Esophagus (tissue), 2 donors: Measurements from ENCODE around the gene MPP3. TPM values are rescaled to one million over a fixed set of nuclear protein-coding genes. Genes with fewer than 3 reads are reported as not detected.

ENCODE experiments used
- H3K27ac ChIP-seq, 2 donors: one replicate each; pipeline ENCODE4 v1.5.1; 2013; ENCODE audit warnings: low read depth in 2 of 2, mild to moderate bottlenecking in 2 of 2, inconsistent platforms in 1 of 2, low read length in 1 of 2, moderate library complexity in 1 of 2
- H3K27me3 ChIP-seq, 2 donors: one replicate each; pipeline ENCODE4 v1.6.1; 2013; ENCODE audit warnings: low read length in 2 of 2, control low read depth in 1 of 2, mild to moderate bottlenecking in 1 of 2; ENCODE audit not compliant: insufficient read depth in 2 of 2, control insufficient read depth in 1 of 2
- H3K36me3 ChIP-seq, 2 donors: one replicate each; pipeline ENCODE4 v1.6.1; 2013; ENCODE audit warnings: low read length in 1 of 2; ENCODE audit not compliant: control insufficient read depth in 2 of 2, insufficient read depth in 2 of 2
- H3K4me1 ChIP-seq, 2 donors: one replicate each; pipeline ENCODE4 v1.6.1; 2013; ENCODE audit warnings: low read length in 1 of 2; ENCODE audit not compliant: control insufficient read depth in 2 of 2, insufficient read depth in 2 of 2
- H3K4me3 ChIP-seq, 2 donors: one replicate each; pipeline ENCODE4 v1.5.1; 2013; ENCODE audit warnings: low read length in 2 of 2, mild to moderate bottlenecking in 2 of 2, low read depth in 1 of 2, moderate library complexity in 1 of 2
- H3K9me3 ChIP-seq, 2 donors: one replicate each; pipeline ENCODE4 v1.6.1; 2013; ENCODE audit warnings: mild to moderate bottlenecking in 2 of 2, low read depth in 1 of 2, low read length in 1 of 2, moderate library complexity in 1 of 2; ENCODE audit not compliant: control insufficient read depth in 2 of 2, insufficient read depth in 1 of 2
- WGBS, 2 donors: extraction: QIAGEN DNeasy Blood & Tissue Kit; methylation state at CpG; one replicate each; pipeline ENCODE4 v1.1.7; 2013; 5-methylcytosine and 5-hydroxymethylcytosine counted together
- polyA plus RNA-seq, 2 donors: library from polyadenylated mRNA; stranded (reverse); fragments of 200-250 nt; gene quantifications; one replicate each; pipeline ENCODE4 v1.2.3, GENCODE V29; 2013
- donor health status: healthy with polysubstance abuse.
- donor health status: Bipolar disorder and iron deficiency.

Gene MPP3
- 1 to 10 TPM; 5.6 to 9.6 TPM for polyA plus RNA-seq

- H3K27me3 ChIP-seq: no peaks in the 10 kb centered on the region
- 2% methylated on average over 38 to 86 of the region's 87 CpGs for WGBS, 2 donors
- H3K9me3 ChIP-seq: no peaks in the 10 kb centered on the region
- peaks cover 3 to 9% of the 10 kb centered on the region in 2 donors for H3K36me3 ChIP-seq
- peaks cover 0 to 5% of the 10 kb centered on the region in 2 donors for H3K4me1 ChIP-seq
- peak within 1 kb of the TSS; percentile 56 to 61 for H3K4me3 ChIP-seq
- H3K27ac ChIP-seq: peak within 1 kb of the TSS; percentile 18 to 27
Observed at GRCh38 chr17:43832976-43833829, at the start of gene MPP3. Gene MPP3 (minus strand): TSS chr17:43833146. CDS start chr17:43831906, 1,240 bp downstream.

GRCh38 chr17:43881758-43882505, 49.0 kb upstream of the MPP3 start:
- no peak overlapping the region for H3K4me3 ChIP-seq
- 92 to 94% methylated on average over 27 of the region's 27 CpGs for WGBS, 2 donors
- H3K4me1 ChIP-seq: peaks cover 2 to 5% of the 10 kb centered on the region in 2 donors
- H3K9me3 ChIP-seq: no peaks in the 10 kb centered on the region
- H3K27ac ChIP-seq: no peak overlapping the region
- H3K36me3 ChIP-seq: no peaks in the 10 kb centered on the region
- H3K27me3 ChIP-seq: no peaks in the 10 kb centered on the region

- H3K4me1 ChIP-seq: peaks cover 2 to 5% of the 10 kb centered on the region in 2 donors
- no peaks in the 10 kb centered on the region for H3K9me3 ChIP-seq
- no peak overlapping the region for H3K27ac ChIP-seq
- no peaks in the 10 kb centered on the region for H3K36me3 ChIP-seq
- H3K4me3 ChIP-seq: no peak overlapping the region
- WGBS, 2 donors: 90 to 91% methylated on average over 12 of the region's 12 CpGs
- no peaks in the 10 kb centered on the region for H3K27me3 ChIP-seq
Observed at GRCh38 chr17:43881181-43881580, 48.2 kb upstream of the MPP3 start.

- H3K4me1 ChIP-seq: peaks cover 2 to 5% of the 10 kb centered on the region in 2 donors
- H3K27ac ChIP-seq: no peak overlapping the region
- H3K9me3 ChIP-seq: no peaks in the 10 kb centered on the region
- H3K36me3 ChIP-seq: no peaks in the 10 kb centered on the region
- no peaks in the 10 kb centered on the region for H3K27me3 ChIP-seq
- no peak overlapping the region for H3K4me3 ChIP-seq
- 76 to 77% methylated on average over 20 of the region's 20 CpGs for WGBS, 2 donors
Observed at GRCh38 chr17:43880420-43880991, 47.6 kb upstream of the MPP3 start.

- 86 to 88% methylated on average over 20 of the region's 20 CpGs for WGBS, 2 donors
- Histone ChIP-seq H3K9me3 (no peaks in the 10 kb centered on the region), H3K36me3 (no peaks in the 10 kb centered on the region), H3K4me3 (no peak overlapping the region), H3K4me1 (peaks cover 2 to 5% of the 10 kb centered on the region in 2 donors), H3K27me3 (no peaks in the 10 kb centered on the region), H3K27ac (no peak overlapping the region)
Observed at GRCh38 chr17:43879723-43880419, 46.9 kb upstream of the MPP3 start.

GRCh38 chr17:43878260-43879175, 45.6 kb upstream of the MPP3 start:
- H3K27ac ChIP-seq: no peak overlapping the region
- H3K27me3 ChIP-seq: no peaks in the 10 kb centered on the region
- 16 to 20% methylated on average over 13 of the region's 13 CpGs for WGBS, 2 donors
- no peaks in the 10 kb centered on the region for H3K9me3 ChIP-seq
- no peak overlapping the region for H3K4me3 ChIP-seq
- H3K36me3 ChIP-seq: no peaks in the 10 kb centered on the region
- peaks cover 2 to 5% of the 10 kb centered on the region in 2 donors for H3K4me1 ChIP-seq

GRCh38 chr17:43877451-43878155, 44.7 kb upstream of the MPP3 start:
- H3K4me3 ChIP-seq: no peak overlapping the region
- H3K4me1 ChIP-seq: peaks cover 2 to 5% of the 10 kb centered on the region in 2 donors
- no peaks in the 10 kb centered on the region for H3K27me3 ChIP-seq
- WGBS, 2 donors: 95 to 97% methylated on average over 10 of the region's 10 CpGs
- no peak overlapping the region for H3K27ac ChIP-seq
- no peaks in the 10 kb centered on the region for H3K9me3 ChIP-seq
- no peaks in the 10 kb centered on the region for H3K36me3 ChIP-seq

- no peak overlapping the region for H3K27ac ChIP-seq
- no peaks in the 10 kb centered on the region for H3K36me3 ChIP-seq
- H3K4me3 ChIP-seq: no peak overlapping the region
- 79 to 85% methylated on average over 7 of the region's 7 CpGs for WGBS, 2 donors
- H3K4me1 ChIP-seq: peaks cover 2 to 5% of the 10 kb centered on the region in 2 donors
- no peaks in the 10 kb centered on the region for H3K9me3 ChIP-seq
- H3K27me3 ChIP-seq: no peaks in the 10 kb centered on the region
Observed at GRCh38 chr17:43877031-43877430, 44.1 kb upstream of the MPP3 start.
